Measurements from ENCODE around the gene ATF5. TPM values are rescaled to one million over a fixed set of nuclear protein-coding genes. Genes with fewer than 3 reads are reported as not detected.

Gene ATF5
- total and polyA plus RNA-seq, 10 of the 15 experiments (the other 5 are each of a cell fraction or from before 2014, with no cell fraction given): 9.1 to 133 (median 24.0) TPM

- TF ChIP-seq TAF1 (IDR thresholded peaks at IDR 0.05; ENCODE audit: borderline replicate concordance, low read depth, low read length): no peak
- no peak for TF ChIP-seq TCF7 (IDR thresholded peaks at IDR 0.05; ENCODE audit: borderline replicate concordance)
These were observed 36.3 kb upstream of the ATF5 start (continued) for GRCh38 chr19:49892716-49893115.

GRCh38 chr19:49894011-49894664, 34.9 kb upstream of the ATF5 start:
- H4K20me1 ChIP-seq (ENCODE audit: control insufficient read depth, insufficient read depth): no peaks in the 10 kb centered on the region
- H2AFZ ChIP-seq (ENCODE audit: control insufficient read depth, low read depth, low read length): no peak overlapping the region
- peak overlapping the region; percentile 77 for H3K4me3 ChIP-seq
- SMC1A ChIA-PET (ENCODE audit: uncharacterized antibody, unreplicated experiment): interaction anchor here (1.2 to 7.3 kb wide), 5 partner anchors 11 to 34 kb away, joined by 3 to 110 read pairs (median 9); partner anchors contain the start of genes ATF5 and NUP62
- RAD21 ChIA-PET (ENCODE audit: unreplicated experiment): interaction anchor here (0.6 to 5.4 kb wide), 9 partner anchors 13 to 1877 kb away, joined by 3 to 66 read pairs (median 3); partner anchors contain the start of genes AKT1S1, ATF5, NUP62 and TBC1D17
- FAIRE-seq: no peak
- H3K27me3 ChIP-seq (replicated peaks in 1 of 2; ENCODE audit: control insufficient read depth in 2 of 2, insufficient read depth in 2 of 2, low read length in 1 of 2): no peaks in the 10 kb centered on the region
- in situ Hi-C loops (cut with MboI): loop anchor here (25.0 kb wide), 1 partner anchor 1257 kb away; the partner anchor contains the start of genes CA11 and DBP
- CTCF ChIA-PET: interaction anchor here (0.9 to 6.3 kb wide), 5 partner anchors 10 to 34 kb away, joined by 3 to 71 read pairs (median 7); partner anchors contain the start of gene ATF5
- H3K79me2 ChIP-seq (ENCODE audit: control insufficient read depth, insufficient read depth, low read length): peaks cover 49% of the 10 kb centered on the region
- peak overlapping the region; percentile 86 for H3K4me2 ChIP-seq (ENCODE audit: control insufficient read depth, insufficient read depth)
- H3K4me1 ChIP-seq (ENCODE audit: control insufficient read depth, insufficient read depth, low read length): peaks cover 46% of the 10 kb centered on the region
- no peak for DNase-seq (ENCODE audit: low read depth, low spot score)
- H3K9ac ChIP-seq (ENCODE audit: control insufficient read depth, insufficient read depth, low read length): peak overlapping the region; percentile 78
- no TSS peak for BruUV-seq (replicated peaks)
- H3K36me3 ChIP-seq (ENCODE audit: control insufficient read depth in 2 of 2, insufficient read depth in 2 of 2, low read length in 1 of 2): peaks cover 0 to 9% of the 10 kb centered on the region in 2 experiments; a peak in 3 of 4 replicates
- POLR2A ChIA-PET: interaction anchor here (0.6 to 8.2 kb wide), 11 partner anchors 13 to 277 kb away, joined by 3 to 116 read pairs (median 7); partner anchors contain the start of genes ATF5, NUP62 and PNKP
- WGBS (ENCODE audit: insufficient coverage, insufficient replicate concordance, low lambda C conversion rate, missing lambda C conversion rate): 62% methylated on average over 18 of the region's 18 CpGs
- ATAC-seq: no peak
- no peaks in the 10 kb centered on the region; the same call in 2 of the 3 replicates for H3K9me3 ChIP-seq (replicated peaks; ENCODE audit: control insufficient read depth, insufficient read depth, low read length)
- TF ChIP-seq EED (IDR thresholded peaks at IDR 0.05; ENCODE audit: low read depth) (no peak), NR2F1 (conservative IDR thresholded peaks at IDR 0.05) (no peak), POLR2A (IDR thresholded peaks at IDR 0.05; ENCODE audit: low read depth, low read length) (0 out of 2 replicates have a peak, but pooled peaks have one; percentile 21), DPF2 (IDR thresholded peaks at IDR 0.05) (no peak), IKZF1 (conservative IDR thresholded peaks at IDR 0.05) (no peak), HDGF (IDR thresholded peaks at IDR 0.05) (no peak), TBL1XR1 (IDR thresholded peaks at IDR 0.05; ENCODE audit: low read depth, low read length) (no peak)
- TF ChIP-seq, protein P1, sequence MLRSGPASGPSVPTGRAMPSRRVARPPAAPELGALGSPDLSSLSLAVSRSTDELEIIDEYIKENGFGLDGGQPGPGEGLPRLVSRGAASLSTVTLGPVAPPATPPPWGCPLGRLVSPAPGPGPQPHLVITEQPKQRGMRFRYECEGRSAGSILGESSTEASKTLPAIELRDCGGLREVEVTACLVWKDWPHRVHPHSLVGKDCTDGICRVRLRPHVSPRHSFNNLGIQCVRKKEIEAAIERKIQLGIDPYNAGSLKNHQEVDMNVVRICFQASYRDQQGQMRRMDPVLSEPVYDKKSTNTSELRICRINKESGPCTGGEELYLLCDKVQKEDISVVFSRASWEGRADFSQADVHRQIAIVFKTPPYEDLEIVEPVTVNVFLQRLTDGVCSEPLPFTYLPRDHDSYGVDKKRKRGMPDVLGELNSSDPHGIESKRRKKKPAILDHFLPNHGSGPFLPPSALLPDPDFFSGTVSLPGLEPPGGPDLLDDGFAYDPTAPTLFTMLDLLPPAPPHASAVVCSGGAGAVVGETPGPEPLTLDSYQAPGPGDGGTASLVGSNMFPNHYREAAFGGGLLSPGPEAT (IDR thresholded peaks at IDR 0.05; ENCODE audit: low read depth): no peak
- TF ChIP-seq, protein P2, sequence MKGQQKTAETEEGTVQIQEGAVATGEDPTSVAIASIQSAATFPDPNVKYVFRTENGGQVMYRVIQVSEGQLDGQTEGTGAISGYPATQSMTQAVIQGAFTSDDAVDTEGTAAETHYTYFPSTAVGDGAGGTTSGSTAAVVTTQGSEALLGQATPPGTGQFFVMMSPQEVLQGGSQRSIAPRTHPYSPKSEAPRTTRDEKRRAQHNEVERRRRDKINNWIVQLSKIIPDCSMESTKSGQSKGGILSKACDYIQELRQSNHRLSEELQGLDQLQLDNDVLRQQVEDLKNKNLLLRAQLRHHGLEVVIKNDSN (IDR thresholded peaks at IDR 0.05; ENCODE audit: borderline replicate concordance, extremely low read length, insufficient read depth, low read depth, low read length): no peak
- TF ChIP-seq, protein P3, sequence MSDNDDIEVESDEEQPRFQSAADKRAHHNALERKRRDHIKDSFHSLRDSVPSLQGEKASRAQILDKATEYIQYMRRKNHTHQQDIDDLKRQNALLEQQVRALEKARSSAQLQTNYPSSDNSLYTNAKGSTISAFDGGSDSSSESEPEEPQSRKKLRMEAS (IDR thresholded peaks at IDR 0.05; ENCODE audit: low read depth, low read length): no peak
- TF ChIP-seq, protein P4, sequence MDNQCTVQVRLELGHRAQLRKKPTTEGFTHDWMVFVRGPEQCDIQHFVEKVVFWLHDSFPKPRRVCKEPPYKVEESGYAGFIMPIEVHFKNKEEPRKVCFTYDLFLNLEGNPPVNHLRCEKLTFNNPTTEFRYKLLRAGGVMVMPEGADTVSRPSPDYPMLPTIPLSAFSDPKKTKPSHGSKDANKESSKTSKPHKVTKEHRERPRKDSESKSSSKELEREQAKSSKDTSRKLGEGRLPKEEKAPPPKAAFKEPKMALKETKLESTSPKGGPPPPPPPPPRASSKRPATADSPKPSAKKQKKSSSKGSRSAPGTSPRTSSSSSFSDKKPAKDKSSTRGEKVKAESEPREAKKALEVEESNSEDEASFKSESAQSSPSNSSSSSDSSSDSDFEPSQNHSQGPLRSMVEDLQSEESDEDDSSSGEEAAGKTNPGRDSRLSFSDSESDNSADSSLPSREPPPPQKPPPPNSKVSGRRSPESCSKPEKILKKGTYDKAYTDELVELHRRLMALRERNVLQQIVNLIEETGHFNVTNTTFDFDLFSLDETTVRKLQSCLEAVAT (IDR thresholded peaks at IDR 0.05): peak; percentile 72
- intact Hi-C loops (cut with micrococcal nuclease; ENCODE audit: unreplicated experiment): no loop called here
- peak overlapping the region; percentile 91 for H3K27ac ChIP-seq (ENCODE audit: control insufficient read depth, insufficient read depth)
